Stimulated activated CD4-positive, alpha-beta T cell treated with anti-CD3 and anti-CD28 coated beads, Interleukin-2, amount 100 ng/mL, for 24 hours (primary cell): ENCODE data around the gene MSLN.
"Not testable (repeated sequence)": the region's sequence is repeated elsewhere in the genome, so short reads cannot be mapped to it uniquely, and the experiment has no call there.

Source experiments
- DNase-seq, 2 donors: peaks; one replicate each; pipeline ENCODE4 v3.0.0-alpha.2; 2020

Gene MSLN

DNA sequence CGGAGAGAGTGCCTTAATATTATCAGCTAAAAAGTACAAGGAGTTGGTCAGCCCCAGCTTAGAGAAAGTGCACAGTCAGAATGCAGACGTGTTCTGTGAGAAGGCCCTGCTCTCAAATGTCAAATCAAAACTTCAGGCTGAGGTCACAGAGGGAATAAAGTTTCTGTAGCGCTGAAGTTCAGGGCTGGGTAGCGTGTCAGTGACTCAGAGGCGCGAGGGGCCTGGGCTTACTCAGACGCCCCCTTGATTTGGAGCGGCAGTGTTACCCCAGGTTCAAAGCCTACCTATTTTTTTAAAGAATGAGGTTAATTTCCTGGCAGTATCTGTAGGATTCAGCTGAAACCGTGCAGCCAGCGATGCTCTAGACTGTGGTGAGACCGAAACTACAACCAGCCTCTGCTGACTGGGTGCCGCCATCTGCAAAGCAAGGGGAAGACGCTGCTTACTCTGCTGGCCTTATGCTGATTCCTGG, 24.5 kb upstream of the MSLN start:
- DNase-seq, result peak; percentile 64 to 68

DNA sequence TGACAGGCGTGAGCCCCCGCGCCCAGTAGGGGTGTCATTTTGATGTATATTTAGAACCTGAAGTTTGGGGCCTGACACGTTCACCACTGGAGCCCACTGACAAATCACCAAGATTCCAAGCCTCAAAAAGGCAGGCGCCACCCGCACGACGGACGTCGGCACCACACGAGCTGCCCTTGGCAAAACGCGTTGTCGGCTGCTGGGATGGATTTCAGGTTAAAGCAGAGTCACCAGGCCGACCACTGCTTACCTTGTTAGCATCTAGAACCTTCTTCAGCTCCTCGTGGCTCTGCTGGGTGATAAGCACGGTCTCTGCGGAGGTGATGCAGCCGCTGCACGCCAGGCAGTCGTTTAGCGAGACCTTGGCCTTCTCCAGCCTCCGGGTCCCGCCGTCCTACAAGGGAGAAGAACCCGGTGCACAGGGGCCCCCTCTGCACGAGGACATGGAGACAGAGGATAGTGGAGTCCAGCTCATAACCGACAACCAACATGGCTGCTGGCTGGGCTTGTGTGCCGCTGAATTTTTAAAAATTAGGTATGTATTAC, 23.5 kb upstream of the MSLN start:
- DNase-seq, result no peak

- no peak for DNase-seq
Observed at GRCh38 chr16:739560-740458, 20.7 kb upstream of the MSLN start.

DNA sequence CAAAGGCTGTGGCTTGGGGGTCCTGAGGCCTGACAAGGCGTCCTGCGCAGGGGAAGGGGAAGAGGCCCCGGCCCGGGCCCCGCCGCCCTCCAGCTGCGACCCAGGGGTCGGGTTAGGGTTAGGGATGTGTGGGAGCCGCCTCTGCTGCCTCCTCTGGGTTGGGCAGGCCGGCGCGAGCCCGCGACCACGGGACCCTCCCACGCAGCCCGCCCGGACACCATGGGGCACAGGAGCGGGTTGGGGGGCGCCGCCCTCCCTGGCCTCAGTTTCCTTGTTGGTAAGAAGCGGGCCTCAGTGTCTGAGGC, 20.1 kb upstream of the MSLN start:
- no peak for DNase-seq

DNA sequence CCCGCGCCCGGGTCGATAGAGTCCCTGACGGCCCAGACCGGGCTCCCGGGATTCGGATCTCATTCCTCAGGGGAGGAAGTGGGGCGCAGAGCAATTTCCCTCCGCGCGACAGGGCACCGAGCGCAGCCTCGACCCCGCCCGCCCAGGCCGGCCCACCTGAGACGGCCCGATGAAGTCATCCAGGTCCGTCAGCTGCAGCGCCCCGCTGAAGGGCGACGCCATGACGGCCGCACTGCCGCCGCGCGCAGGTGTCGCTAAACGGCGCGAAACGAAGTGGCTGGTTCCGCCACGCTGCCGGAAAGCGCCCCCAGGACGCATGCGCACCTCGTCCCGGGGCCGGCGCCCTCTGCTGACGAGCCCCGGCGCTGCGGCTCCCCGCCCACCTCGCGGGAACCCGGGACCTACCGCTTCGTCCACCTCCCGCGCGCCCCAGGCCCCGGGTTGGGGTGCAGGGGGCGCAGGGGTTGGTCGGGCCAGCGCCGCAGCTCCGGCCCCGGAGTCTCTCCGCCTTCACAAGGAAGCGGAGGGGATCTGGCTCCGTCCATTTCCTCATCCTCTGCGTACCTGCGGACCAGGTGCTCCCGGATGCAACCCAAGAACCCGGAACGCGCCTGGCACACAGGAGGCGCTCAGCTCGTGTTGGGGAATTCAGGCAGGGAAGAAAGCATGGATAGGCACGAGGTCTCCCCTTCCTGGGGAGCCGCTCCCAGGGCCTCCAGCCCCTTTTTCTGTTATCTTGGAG, 19.6 kb upstream of the MSLN start, which contains the start of gene CIAO3:
Gene CIAO3 (minus strand): TSS at position 234 of the 742 bp plus-strand sequence. CDS start 12 bp downstream, at position 222.
- DNase-seq, result peak; percentile 92 to 94

DNA sequence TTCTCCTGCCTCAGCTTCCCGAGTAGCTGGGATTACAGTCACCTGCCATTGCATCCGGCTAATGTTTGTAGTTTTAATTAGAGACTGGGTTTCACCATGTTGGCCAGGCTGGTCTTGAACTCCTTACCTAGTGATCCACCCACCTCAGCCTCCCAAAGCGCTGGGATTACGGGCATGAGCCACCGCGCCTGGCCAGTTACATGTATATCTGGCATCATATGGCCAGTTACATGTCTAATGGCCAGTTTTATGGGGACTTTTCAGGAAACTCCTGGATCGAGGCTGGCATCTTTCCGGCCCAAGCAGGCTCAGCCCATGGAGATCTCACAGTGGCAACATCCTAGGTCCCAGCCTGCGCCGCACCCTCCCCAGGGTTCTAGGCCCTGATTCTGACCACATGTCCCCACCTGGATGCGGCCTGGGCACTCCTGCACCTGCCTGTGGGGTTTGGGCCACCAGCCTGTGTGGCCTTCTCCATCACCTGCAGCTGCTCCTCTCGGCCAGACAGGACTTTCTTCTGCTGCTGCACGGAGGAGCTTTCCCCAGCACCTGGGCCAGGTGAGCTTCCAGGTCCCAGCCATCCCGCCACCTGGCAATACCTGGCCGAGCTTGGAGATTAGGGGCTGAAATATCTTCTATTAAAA, 18.4 kb upstream of the MSLN start:
- DNase-seq, result no peak

GRCh38 chr16:742894-743293, 17.6 kb upstream of the MSLN start:
- not testable (repeated sequence) for DNase-seq

- DNase-seq, result no peak
Observed at GRCh38 chr16:743794-744500, 16.6 kb upstream of the MSLN start.

GRCh38 chr16:745739-746138, 14.8 kb upstream of the MSLN start:
- DNase-seq, result peak in 1 of 2 donors; percentile 47

- no peak for DNase-seq
Observed at GRCh38 chr16:746637-747036, 13.9 kb upstream of the MSLN start.

GRCh38 chr16:747978-748746, 12.4 kb upstream of the MSLN start:
- no peak for DNase-seq

GRCh38 chr16:749010-749409, 11.5 kb upstream of the MSLN start:
- no peak for DNase-seq

DNA sequence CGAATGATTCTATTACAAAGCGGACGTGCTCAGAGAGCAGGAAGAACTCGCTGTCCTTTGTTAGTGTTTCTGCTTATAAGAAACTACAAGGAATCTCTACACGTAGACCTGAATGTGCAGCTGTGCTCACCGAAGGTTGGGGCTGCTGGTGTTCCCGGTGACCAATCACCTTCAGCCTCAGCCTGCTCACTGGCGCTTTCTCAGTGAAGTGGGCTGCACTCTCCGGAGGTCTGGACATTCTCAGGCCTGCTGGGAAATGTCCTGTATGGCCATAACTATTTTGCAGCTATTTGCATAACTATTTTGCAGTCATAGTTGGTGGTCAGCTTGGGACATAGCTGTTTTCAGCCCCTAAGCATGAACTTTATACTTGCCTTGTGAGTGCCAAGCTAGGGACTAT, 10.0 kb upstream of the MSLN start:
- DNase-seq, result no peak

GRCh38 chr16:751152-752006, 9.2 kb upstream of the MSLN start:
- DNase-seq, result no peak

- DNase-seq, result no peak
Observed at GRCh38 chr16:752007-752312, 8.6 kb upstream of the MSLN start.

DNA sequence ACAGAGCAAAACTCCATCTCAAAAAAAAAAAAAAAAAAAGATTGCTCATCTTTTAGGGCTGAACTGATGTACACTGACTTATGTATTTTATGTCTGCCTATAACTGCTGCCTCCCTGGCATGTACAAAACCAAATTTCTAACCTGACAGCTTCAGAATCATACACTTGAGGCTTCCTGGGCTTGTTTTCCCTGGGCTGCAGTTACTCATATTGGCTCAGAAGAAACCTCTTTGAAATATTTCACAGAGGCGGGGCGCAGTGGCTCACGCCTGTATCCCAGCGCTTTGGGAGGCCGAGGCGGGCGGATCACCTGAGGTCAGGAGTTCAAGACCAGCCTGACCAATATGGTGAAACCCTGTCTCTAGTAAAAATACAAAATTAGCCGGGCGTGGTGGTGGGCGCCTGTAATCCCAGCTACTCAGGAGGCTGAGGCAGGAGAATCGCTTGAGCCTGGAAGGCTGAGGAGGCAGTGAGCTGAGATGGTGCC, 6.4 kb upstream of the MSLN start:
- not testable (repeated sequence) for DNase-seq

DNA sequence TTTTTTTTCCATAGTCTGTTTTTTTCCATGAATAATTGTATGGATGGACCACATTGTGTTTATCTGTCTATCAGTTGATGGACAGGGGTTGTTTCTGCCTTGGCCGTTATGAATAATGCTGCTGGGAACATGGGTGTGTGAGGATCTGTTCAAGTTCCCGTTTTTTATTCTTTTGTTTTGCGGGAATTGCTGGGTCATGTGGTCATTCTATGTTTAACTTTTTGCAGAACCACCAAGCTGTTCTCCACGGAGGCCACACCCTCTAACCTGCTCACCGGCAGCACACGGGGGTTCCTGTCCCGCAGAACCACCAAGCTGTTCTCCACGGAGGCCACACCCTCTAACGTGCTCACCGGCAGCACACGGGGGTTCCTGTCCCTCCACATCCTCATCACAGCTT, 5.9 kb upstream of the MSLN start:
- DNase-seq, result no peak

GRCh38 chr16:756428-756827, 4.1 kb upstream of the MSLN start:
- DNase-seq, result no peak

- DNase-seq, result no peak
Observed at GRCh38 chr16:759110-759910, 1.2 kb upstream of the MSLN start.

- no peak for DNase-seq
Observed at GRCh38 chr16:760065-760464, 469 bp upstream of the MSLN start.
